Keratinocyte (primary cell): Measurements from ENCODE around the gene MPP2.

Experiments used
- CTCF ChIP-seq, 3 experiments: IDR thresholded peaks in 1 of 3; conservative IDR thresholded peaks in 1 of 3; optimal IDR thresholded peaks in 1 of 3; 2 replicates in 2 of 3; 3 replicates in 1 of 3; pipeline versions ENCODE3 to v1.5.1; 2011; ENCODE audit warnings: low read length in 3 of 3, mild to moderate bottlenecking in 3 of 3, moderate library complexity in 2 of 3, control low read depth in 1 of 3, inconsistent platforms in 1 of 3; ENCODE audit not compliant: insufficient read depth in 2 of 3; ENCODE audit errors: extremely low read depth in 1 of 3
- EZH2 ChIP-seq: IDR thresholded peaks from one replicate; pipeline ENCODE4 v1.6.1; 2012; ENCODE audit warnings: inconsistent platforms, mild to moderate bottlenecking, low read length, moderate library complexity

- no peak for TF ChIP-seq CTCF (optimal IDR thresholded peaks at IDR 0.05 in 1 of 3, IDR thresholded peaks at IDR 0.05 in 1 of 3, conservative IDR thresholded peaks at IDR 0.05 in 1 of 3; ENCODE audit: extremely low read depth in 1 of 3, insufficient read depth in 2 of 3, low read length in 3 of 3)
- no peak for TF ChIP-seq EZH2
Observed at GRCh38 chr17:43877451-43878155, 29.7 kb downstream of the MPP2 start.
